HEK293T (cell line): ENCODE results near the gene FTO.

Source experiments
- BHLHE40 ChIP-seq: fragments of 450-650 bp; IDR thresholded peaks from 2 replicates; pipeline ENCODE4 v1.6.1; 2016; ENCODE audit warnings: mild to moderate bottlenecking, moderate library complexity, borderline replicate concordance
- ELF4 ChIP-seq: fragments of 450-650 bp; IDR thresholded peaks from 2 replicates; pipeline ENCODE4 v1.6.1; 2017; ENCODE audit warnings: antibody characterized with exemption
- FOXA1 ChIP-seq: fragments of 450-650 bp; IDR thresholded peaks from 2 replicates; pipeline ENCODE4 v1.6.1; 2016; ENCODE audit warnings: mild to moderate bottlenecking
- NFRKB ChIP-seq: fragments of 450-650 bp; IDR thresholded peaks from 2 replicates; pipeline ENCODE4 v1.6.1; 2016; ENCODE audit warnings: mild to moderate bottlenecking, moderate library complexity
- PKNOX1 ChIP-seq: fragments of 450-650 bp; IDR thresholded peaks from 2 replicates; pipeline ENCODE4 v1.6.1; 2016

GRCh38 chr16:53849585-53849984 is 145.6 kb downstream of the FTO start:
- TF ChIP-seq PKNOX1 (no peak), BHLHE40 (no peak), ELF4 (no peak), FOXA1 (no peak), NFRKB (no peak)
